Suprapubic skin (tissue), 4 donors: Measurements from ENCODE around the gene SCAMP4.

ENCODE experiments used
- CTCF ChIP-seq, 2 donors: fragments of 200-600 bp in 1 of 2; fragments of 450-650 bp in 1 of 2; sonication (generic) in 1 of 2; IDR thresholded peaks; one replicate each; pipeline ENCODE4 v1.5.1; 2016 to 2019; ENCODE audit warnings: antibody characterized with exemption in 2 of 2, mild to moderate bottlenecking in 1 of 2, moderate library complexity in 1 of 2
- EP300 ChIP-seq: sonication (generic); formaldehyde crosslinking; IDR thresholded peaks from one replicate; pipeline ENCODE4 v1.6.1; 2017; ENCODE audit warnings: antibody characterized with exemption
- POLR2A ChIP-seq, 2 donors: fragments of 450-650 bp; IDR thresholded peaks; one replicate each; pipeline ENCODE4 v1.6.1; 2017; ENCODE audit warnings: antibody characterized with exemption in 2 of 2, mild to moderate bottlenecking in 2 of 2, moderate library complexity in 2 of 2
- POLR2AphosphoS5 ChIP-seq, 3 donors: sonication (generic); formaldehyde crosslinking; IDR thresholded peaks; one replicate each; pipeline ENCODE4 v1.6.1; 2017; ENCODE audit warnings: antibody characterized with exemption in 3 of 3

GRCh38 chr19:1913781-1914577 is 8.8 kb downstream of the SCAMP4 start:
- TF ChIP-seq POLR2A (IDR thresholded peaks at IDR 0.05), result no peak
- no peak for TF ChIP-seq CTCF (IDR thresholded peaks at IDR 0.05)
- TF ChIP-seq POLR2AphosphoS5 (IDR thresholded peaks at IDR 0.05), result no peak
- no peak for TF ChIP-seq EP300
